GM19351 (cell line): ENCODE measurements around the gene CTDNEP1.
A peak's percentile ranks its signal among the peaks of the same experiment; 100 is the strongest.

Experiments used
- ATAC-seq: cut with Tn5 transposase; IDR thresholded peaks from one replicate; pipeline ENCODE4 v1.9.1; 2021; ENCODE audit warnings: mild to moderate bottlenecking, moderate library complexity; ENCODE audit not compliant: unreplicated experiment

CTDNEP1 gene

GRCh38 chr17:7280519-7281073, 29.1 kb upstream of the CTDNEP1 start:
- ATAC-seq, result no peak

- ATAC-seq, result no peak
Measured at GRCh38 chr17:7279448-7279847, 27.9 kb upstream of the CTDNEP1 start.

GRCh38 chr17:7266784-7267183, 15.2 kb upstream of the CTDNEP1 start:
- no peak for ATAC-seq

- no peak for ATAC-seq
Measured at GRCh38 chr17:7263801-7264078, 12.2 kb upstream of the CTDNEP1 start.

- no peak for ATAC-seq
Measured at GRCh38 chr17:7262935-7263800, 11.6 kb upstream of the CTDNEP1 start.

- no peak for ATAC-seq
Measured at GRCh38 chr17:7262192-7262934, 10.8 kb upstream of the CTDNEP1 start, which contains the start of gene CLDN7. CLDN7 (minus strand) TSS chr17:7262478; CDS start chr17:7262043, 435 bp downstream.

- ATAC-seq, result no peak
Measured at GRCh38 chr17:7261379-7262191, 10.1 kb upstream of the CTDNEP1 start.

- no peak for ATAC-seq
Measured at GRCh38 chr17:7260651-7261378, 9.3 kb upstream of the CTDNEP1 start.

GRCh38 chr17:7260151-7260550, 8.6 kb upstream of the CTDNEP1 start:
- ATAC-seq, result no peak

GRCh38 chr17:7259555-7259889, 8.0 kb upstream of the CTDNEP1 start:
- ATAC-seq, result no peak

GRCh38 chr17:7258731-7259554, 7.4 kb upstream of the CTDNEP1 start:
- no peak for ATAC-seq

- no peak for ATAC-seq
Measured at GRCh38 chr17:7256766-7257456, 5.4 kb upstream of the CTDNEP1 start.

GRCh38 chr17:7254511-7254910, 3.0 kb upstream of the CTDNEP1 start:
- ATAC-seq, result no peak

GRCh38 chr17:7253082-7253481, 1.5 kb upstream of the CTDNEP1 start:
- ATAC-seq, result no peak

GRCh38 chr17:7252176-7253043, 876 bp upstream of the CTDNEP1 start, which contains the start of gene ELP5:
ELP5 (plus strand) TSS chr17:7252215; CDS start chr17:7252551, 336 bp downstream.
- peak; percentile 51 for ATAC-seq

- no peak for ATAC-seq
Measured at GRCh38 chr17:7250695-7251627, 573 bp downstream of the CTDNEP1 start.

GRCh38 chr17:7249830-7250229, 1.7 kb downstream of the CTDNEP1 start:
- no peak for ATAC-seq
